ENCODE data around the gene HABP4. TPM values are rescaled to one million over a fixed set of nuclear protein-coding genes. Genes with fewer than 3 reads are reported as not detected.

The HABP4 gene
- total and polyA plus RNA-seq, 12 donors: 20.8 to 30.4 (median 25.3) TPM

GRCh38 chr9:96420468-96421219 is 29.3 kb upstream of the HABP4 start:
- ATAC-seq (peak in 5 of 8 donors; percentile 29 to 44 (median 39)), DNase-seq (peak in 1 of 2 donors; percentile 67)
- Histone ChIP-seq H3K27me3 (no peaks in the 10 kb centered on the region), H3K9me3 (no peaks in the 10 kb centered on the region), H3K27ac (peak overlapping the region; percentile 71 to 100 (median 98)), H3K36me3 (no peaks in the 10 kb centered on the region), H3K4me1 (peaks cover 7 to 38% (median 28%) of the 10 kb centered on the region in 9 donors), H3K4me3 (no peak overlapping the region)
- WGBS, 2 donors: 35 to 37% methylated on average over 6 of the region's 6 CpGs
- no peak for TF ChIP-seq CTCF (IDR thresholded peaks at IDR 0.05)
- intact Hi-C loops (cut with DNase I): loop anchor here in 1 of 10 donors (2.0 kb wide), 1 partner anchor 28 kb away; no protein-coding TSS in a partner anchor

- Histone ChIP-seq H3K27ac (peak overlapping the region in 3 of 10 donors; percentile 5 to 56 (median 5)), H3K36me3 (no peaks in the 10 kb centered on the region)
- intact Hi-C loops (cut with DNase I): no loop called here
Observed at GRCh38 chr9:96423322-96423984, 26.5 kb upstream of the HABP4 start.

GRCh38 chr9:96423985-96424336 is 26.0 kb upstream of the HABP4 start:
- intact Hi-C loops (cut with DNase I): no loop called here
- no peaks in the 10 kb centered on the region for H3K36me3 ChIP-seq
- DNase-seq (no peak), ATAC-seq (no peak)
- no peaks in the 10 kb centered on the region for H3K9me3 ChIP-seq
- no peak overlapping the region for H3K4me3 ChIP-seq
- H3K4me1 ChIP-seq: peaks cover 7 to 25% (median 19%) of the 10 kb centered on the region in 9 donors
- no peak for TF ChIP-seq CTCF (IDR thresholded peaks at IDR 0.05)
- WGBS, 2 donors: 75 to 82% methylated on average over 6 of the region's 6 CpGs
- peak overlapping the region in 4 of 10 donors; percentile 5 to 56 (median 6) for H3K27ac ChIP-seq
- H3K27me3 ChIP-seq: no peaks in the 10 kb centered on the region

More at GRCh38 chr9:96423322-96423984, 26.5 kb upstream of the HABP4 start:
- Histone ChIP-seq H3K9me3 (no peaks in the 10 kb centered on the region), H3K4me3 (no peak overlapping the region), H3K27me3 (no peaks in the 10 kb centered on the region), H3K4me1 (peaks cover 7 to 27% (median 19%) of the 10 kb centered on the region in 9 donors)
- DNase-seq: no peak
- WGBS, 2 donors: 66 to 73% methylated on average over 8 of the region's 8 CpGs
- TF ChIP-seq CTCF (IDR thresholded peaks at IDR 0.05): peak in 1 of 9 donors; percentile 9
- ATAC-seq: no peak

GRCh38 chr9:96425500-96426169 is 24.3 kb upstream of the HABP4 start:
- DNase-seq (no peak), ATAC-seq (no peak)
- Histone ChIP-seq H3K27me3 (no peaks in the 10 kb centered on the region), H3K9me3 (no peaks in the 10 kb centered on the region), H3K4me1 (peaks cover under 1 to 9% (median 8%) of the 10 kb centered on the region in 9 donors), H3K27ac (no peak overlapping the region), H3K4me3 (no peak overlapping the region), H3K36me3 (no peaks in the 10 kb centered on the region)
- intact Hi-C loops (cut with DNase I): no loop called here
- TF ChIP-seq CTCF (IDR thresholded peaks at IDR 0.05): no peak
- WGBS, 2 donors: 69 to 72% methylated on average over 4 of the region's 4 CpGs

Measured in heart right ventricle (tissue), 16 donors.